Measurements from ENCODE around the gene SYT8.

GRCh38 chr11:1837171-1838076, 2.6 kb downstream of the SYT8 start:
- TF ChIP-seq CTCF (IDR thresholded peaks at IDR 0.05; ENCODE audit: insufficient read depth, low read length) (peak; percentile 80), POLR2AphosphoS5 (IDR thresholded peaks at IDR 0.05; ENCODE audit: low read depth) (no peak), REST (IDR thresholded peaks at IDR 0.05; ENCODE audit: insufficient replicate concordance, low read depth) (no peak), SPI1 (IDR thresholded peaks at IDR 0.05; ENCODE audit: borderline replicate concordance, low read depth) (no peak)

All from HL-60 (cell line).